ENCODE results near the gene HSPE1.

Gene HSPE1

DNA sequence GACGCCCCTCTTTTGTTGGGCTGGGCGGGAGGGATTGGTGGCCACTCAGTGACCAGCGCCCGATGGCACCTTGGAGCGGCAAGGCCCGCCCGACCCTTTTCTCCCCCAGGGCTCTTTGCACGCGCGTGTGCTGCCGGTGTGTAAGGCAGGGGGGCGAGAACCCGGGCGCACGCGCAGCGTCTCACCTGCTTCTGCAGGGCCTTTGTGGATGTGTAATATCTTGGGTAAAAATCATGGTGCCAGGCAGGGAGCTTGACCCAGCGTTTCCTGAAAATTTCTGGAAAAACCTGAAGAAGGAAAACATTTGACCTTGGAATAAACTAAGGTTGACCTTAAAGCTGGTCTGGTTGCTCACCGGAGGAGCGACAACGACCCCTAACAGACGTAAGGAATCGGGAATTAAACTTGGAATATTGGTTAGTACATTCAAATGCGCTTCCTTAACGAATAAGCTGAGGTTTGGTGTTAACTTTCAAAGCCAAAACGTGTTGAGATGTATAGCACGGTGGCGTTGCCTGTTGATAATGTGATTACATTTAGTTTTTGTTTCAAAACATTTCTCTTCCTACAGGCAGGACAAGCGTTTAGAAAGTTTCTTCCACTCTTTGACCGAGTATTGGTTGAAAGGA lies 438 bp downstream of the HSPE1 start:
- H3K4me3 ChIP-seq (ENCODE audit: low read depth, low read length): peak overlapping the region; percentile 92
- TF ChIP-seq, protein P1, sequence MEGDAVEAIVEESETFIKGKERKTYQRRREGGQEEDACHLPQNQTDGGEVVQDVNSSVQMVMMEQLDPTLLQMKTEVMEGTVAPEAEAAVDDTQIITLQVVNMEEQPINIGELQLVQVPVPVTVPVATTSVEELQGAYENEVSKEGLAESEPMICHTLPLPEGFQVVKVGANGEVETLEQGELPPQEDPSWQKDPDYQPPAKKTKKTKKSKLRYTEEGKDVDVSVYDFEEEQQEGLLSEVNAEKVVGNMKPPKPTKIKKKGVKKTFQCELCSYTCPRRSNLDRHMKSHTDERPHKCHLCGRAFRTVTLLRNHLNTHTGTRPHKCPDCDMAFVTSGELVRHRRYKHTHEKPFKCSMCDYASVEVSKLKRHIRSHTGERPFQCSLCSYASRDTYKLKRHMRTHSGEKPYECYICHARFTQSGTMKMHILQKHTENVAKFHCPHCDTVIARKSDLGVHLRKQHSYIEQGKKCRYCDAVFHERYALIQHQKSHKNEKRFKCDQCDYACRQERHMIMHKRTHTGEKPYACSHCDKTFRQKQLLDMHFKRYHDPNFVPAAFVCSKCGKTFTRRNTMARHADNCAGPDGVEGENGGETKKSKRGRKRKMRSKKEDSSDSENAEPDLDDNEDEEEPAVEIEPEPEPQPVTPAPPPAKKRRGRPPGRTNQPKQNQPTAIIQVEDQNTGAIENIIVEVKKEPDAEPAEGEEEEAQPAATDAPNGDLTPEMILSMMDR (IDR thresholded peaks at IDR 0.05; ENCODE audit: low read depth, low read length): no peak

DNA sequence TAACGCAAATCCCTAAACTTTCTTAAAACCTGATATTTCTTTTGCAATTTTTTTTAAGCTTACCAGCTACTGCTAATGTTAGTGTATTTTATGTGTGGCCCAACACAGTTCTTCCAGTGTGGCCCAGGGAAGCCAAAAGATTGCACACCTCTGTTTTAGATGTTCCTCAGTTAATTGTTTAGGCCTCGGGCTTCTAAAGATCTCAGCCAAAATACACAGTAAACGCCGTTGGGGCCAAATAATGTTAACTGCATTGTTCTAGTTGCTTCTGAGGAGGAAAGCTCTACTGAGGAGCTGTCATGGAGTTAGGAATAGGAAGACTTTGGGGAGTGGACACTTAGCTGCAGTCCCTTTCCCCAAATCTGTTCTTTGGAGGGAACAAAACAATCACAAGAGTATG lies 2.0 kb downstream of the HSPE1 start:
- H3K4me3 ChIP-seq (ENCODE audit: low read depth, low read length): no peak overlapping the region
- TF ChIP-seq, protein P1 (IDR thresholded peaks at IDR 0.05; ENCODE audit: low read depth, low read length): no peak

DNA sequence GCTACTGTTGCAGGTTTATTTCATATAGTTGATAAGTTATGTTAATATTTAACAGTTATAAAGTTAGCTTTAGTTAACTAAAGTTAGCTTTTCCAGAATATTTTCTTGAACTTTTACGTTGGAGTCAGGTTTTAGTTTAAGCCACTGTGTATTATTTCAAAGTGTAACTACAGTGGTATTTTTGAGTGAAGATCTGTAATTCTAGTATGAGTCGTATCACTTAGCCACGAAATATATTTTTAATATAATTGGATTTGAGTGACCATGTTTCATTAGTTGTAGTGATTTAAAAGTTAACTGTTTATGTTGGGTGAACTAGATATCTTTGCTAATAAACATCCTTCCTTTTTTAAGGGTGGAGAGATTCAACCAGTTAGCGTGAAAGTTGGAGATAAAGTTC lies 2.5 kb downstream of the HSPE1 start:
- no peak overlapping the region for H3K4me3 ChIP-seq (ENCODE audit: low read depth, low read length)
- TF ChIP-seq, protein P1 (IDR thresholded peaks at IDR 0.05; ENCODE audit: low read depth, low read length): no peak

DNA sequence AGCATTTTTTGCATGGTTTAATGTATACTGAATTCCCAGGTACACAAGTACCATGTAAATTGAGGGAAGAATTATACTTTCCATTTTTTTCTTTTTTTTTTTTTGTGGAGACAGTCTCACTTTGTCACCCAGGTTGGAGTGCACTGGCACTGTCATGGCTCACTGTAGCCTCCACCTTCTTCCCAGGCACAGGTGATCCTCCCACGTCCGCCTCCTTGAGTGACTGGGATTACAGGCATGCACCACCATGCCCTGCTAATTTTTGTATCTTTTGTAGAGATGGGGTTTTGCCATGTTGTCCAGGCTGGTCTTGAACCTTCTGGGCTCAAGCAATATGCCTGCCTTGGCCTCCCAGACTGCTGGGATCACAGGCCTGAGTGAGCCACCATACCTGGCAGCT lies 3.8 kb downstream of the HSPE1 start:
- TF ChIP-seq, protein P1 (IDR thresholded peaks at IDR 0.05; ENCODE audit: low read depth, low read length): no peak
- no peak overlapping the region for H3K4me3 ChIP-seq (ENCODE audit: low read depth, low read length)

DNA sequence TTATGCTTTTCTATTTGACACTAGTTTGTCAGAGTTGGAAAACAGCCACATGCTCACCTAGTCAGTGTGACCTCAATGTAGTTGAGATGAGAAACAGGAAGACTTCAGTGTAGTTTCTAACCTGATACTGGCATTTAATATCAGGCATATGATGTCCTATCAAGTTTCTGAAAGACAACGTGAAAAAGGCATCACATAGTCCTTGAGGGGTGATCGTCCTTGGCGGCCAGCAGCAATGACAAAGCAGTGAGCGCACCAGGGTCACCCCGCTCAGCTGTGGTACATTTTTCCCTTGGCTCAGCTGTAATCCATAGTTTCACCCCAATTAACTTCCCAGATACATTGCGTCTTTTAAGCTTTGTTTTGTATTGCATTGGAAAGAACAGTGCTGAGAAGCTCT lies 4.3 kb downstream of the HSPE1 start:
- H3K4me3 ChIP-seq (ENCODE audit: low read depth, low read length): no peak overlapping the region
- TF ChIP-seq, protein P1 (IDR thresholded peaks at IDR 0.05; ENCODE audit: low read depth, low read length): no peak

DNA sequence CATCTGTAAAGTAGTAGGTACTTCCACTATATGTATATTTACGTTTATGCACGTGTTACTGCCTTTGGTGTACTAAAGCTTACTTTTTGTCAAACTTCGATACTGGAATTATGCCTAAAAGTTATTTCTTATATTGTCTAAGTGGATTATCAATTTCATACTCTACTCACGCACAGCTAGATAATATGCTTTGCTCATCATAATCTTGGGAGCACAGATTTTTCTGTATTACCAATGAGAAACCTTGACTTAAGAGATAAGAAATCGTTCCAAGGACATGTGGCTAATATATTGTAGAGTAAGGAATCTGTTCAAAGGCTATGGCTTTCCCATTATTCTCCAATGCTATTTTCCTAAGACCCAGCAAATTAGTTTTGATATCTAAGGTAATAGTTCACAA lies 6.5 kb downstream of the HSPE1 start:
- H3K4me3 ChIP-seq (ENCODE audit: low read depth, low read length): no peak overlapping the region
- TF ChIP-seq, protein P1 (IDR thresholded peaks at IDR 0.05; ENCODE audit: low read depth, low read length): no peak

DNA sequence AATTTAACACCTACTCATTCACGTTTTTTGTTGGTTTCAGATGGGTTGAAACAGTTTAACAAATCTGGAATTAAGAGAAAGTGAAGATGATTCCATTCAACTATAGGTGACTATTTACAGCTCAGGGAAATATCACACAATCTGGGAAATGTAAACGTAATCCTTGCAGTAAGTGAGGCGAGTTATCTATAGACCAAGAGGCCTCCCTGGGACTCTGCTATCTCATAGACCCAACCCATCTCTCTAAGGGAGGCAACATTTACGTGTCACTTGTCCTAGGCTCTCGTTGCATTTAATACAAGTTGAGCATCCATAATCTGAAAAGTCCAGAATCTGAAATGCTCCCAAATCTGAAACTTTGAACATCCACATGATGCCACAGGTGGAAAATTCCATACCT lies 13.7 kb downstream of the HSPE1 start:
- H3K4me3 ChIP-seq (ENCODE audit: low read depth, low read length): no peak overlapping the region
- TF ChIP-seq, protein P1 (IDR thresholded peaks at IDR 0.05; ENCODE audit: low read depth, low read length): no peak

Data from WI38 (cell line).